Measurements from ENCODE around the gene SIMC1.

SIMC1 gene

DNA sequence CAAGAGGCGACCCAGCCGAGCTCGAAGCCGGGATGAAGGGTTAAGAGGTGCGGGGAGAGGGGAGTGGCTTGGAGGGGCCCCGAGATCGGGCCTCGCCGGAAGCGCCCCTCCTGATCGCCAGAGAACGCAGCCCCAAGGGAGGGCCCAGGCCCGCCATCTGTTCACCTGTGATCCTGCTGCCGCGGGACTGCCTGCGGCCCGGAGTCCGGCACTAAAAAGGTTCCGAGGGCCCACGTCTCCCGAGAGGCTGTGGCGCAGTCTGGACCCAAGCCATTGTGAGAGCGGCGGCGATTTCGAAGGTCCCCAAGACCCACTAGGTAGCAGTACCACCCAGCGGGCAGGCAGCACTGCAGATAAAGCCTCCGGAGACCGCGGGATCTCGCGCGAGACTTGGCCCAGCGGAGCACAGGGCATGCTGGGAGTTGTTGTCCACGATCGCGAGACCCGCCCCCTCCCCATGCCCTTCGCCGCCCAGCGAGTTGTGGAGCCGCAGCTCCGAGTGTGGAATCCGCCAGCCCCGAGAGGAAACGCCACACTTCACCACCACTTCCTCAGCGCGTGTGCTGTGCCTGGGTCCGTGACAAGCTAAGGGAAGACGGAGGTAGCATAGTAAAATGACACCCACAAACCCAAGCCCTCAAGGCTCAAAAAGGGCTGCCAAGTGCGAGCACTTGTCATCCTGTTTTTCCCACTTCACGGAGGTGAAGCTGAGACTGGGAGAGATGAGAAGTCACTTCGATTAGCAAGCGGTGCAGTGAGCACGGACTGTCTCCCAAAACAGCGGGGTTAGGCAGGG lies 123.4 kb downstream of the SIMC1 start, which contains the start of gene KIAA1191:
TSS of gene KIAA1191 (minus strand) at position 328 of the 796 bp plus-strand sequence. CDS start 2,256 bp downstream, outside the sequence.
- Histone ChIP-seq H3K27me3 (ENCODE audit: low read length) (no peaks in the 10 kb centered on the region), H3K27ac (ENCODE audit: low read depth, low read length) (peak within 1 kb of the TSS; percentile 49; the same call in 1 of the 2 replicates), H3K4me3 (ENCODE audit: insufficient read depth, low read length, poor library complexity, severe bottlenecking) (peak within 1 kb of the TSS; percentile 80), H3K36me3 (ENCODE audit: low read length) (no peaks in the 10 kb centered on the region), H3K9ac (ENCODE audit: low read length) (peak within 1 kb of the TSS; percentile 77), H3K4me2 (ENCODE audit: low read depth, low read length, poor library complexity, severe bottlenecking) (peak within 1 kb of the TSS; percentile 77), H3F3A (ENCODE audit: insufficient read depth) (peaks cover 13% of the 10 kb centered on the region; the same call in 1 of the 2 replicates), H3K79me2 (ENCODE audit: insufficient read depth, low read length) (peaks cover 35% of the 10 kb centered on the region), H3K9me2 (replicated peaks; ENCODE audit: insufficient read depth, low read length) (no peaks in the 10 kb centered on the region), H2AFZ (ENCODE audit: low read depth, low read length, severe bottlenecking) (peak within 1 kb of the TSS; percentile 92), H3K9me3 (ENCODE audit: insufficient read depth, low read length) (no peaks in the 10 kb centered on the region), H4K20me1 (ENCODE audit: low read depth, low read length) (no peaks in the 10 kb centered on the region)
- no peak for TF ChIP-seq EZH2phosphoT487 (conservative IDR thresholded peaks at IDR 0.05; ENCODE audit: low read length)
- TF ChIP-seq, protein P1, sequence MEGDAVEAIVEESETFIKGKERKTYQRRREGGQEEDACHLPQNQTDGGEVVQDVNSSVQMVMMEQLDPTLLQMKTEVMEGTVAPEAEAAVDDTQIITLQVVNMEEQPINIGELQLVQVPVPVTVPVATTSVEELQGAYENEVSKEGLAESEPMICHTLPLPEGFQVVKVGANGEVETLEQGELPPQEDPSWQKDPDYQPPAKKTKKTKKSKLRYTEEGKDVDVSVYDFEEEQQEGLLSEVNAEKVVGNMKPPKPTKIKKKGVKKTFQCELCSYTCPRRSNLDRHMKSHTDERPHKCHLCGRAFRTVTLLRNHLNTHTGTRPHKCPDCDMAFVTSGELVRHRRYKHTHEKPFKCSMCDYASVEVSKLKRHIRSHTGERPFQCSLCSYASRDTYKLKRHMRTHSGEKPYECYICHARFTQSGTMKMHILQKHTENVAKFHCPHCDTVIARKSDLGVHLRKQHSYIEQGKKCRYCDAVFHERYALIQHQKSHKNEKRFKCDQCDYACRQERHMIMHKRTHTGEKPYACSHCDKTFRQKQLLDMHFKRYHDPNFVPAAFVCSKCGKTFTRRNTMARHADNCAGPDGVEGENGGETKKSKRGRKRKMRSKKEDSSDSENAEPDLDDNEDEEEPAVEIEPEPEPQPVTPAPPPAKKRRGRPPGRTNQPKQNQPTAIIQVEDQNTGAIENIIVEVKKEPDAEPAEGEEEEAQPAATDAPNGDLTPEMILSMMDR (IDR thresholded peaks at IDR 0.05; ENCODE audit: insufficient read depth, low read length, poor library complexity, severe bottlenecking): no peak

- Histone ChIP-seq H3K27me3 (ENCODE audit: low read length) (no peaks in the 10 kb centered on the region), H4K20me1 (ENCODE audit: low read depth, low read length) (no peaks in the 10 kb centered on the region), H3K4me2 (ENCODE audit: low read depth, low read length, poor library complexity, severe bottlenecking) (peak overlapping the region; percentile 77), H3K9me3 (ENCODE audit: insufficient read depth, low read length) (no peaks in the 10 kb centered on the region), H3K9ac (ENCODE audit: low read length) (peak overlapping the region; percentile 77), H3K36me3 (ENCODE audit: low read length) (no peaks in the 10 kb centered on the region), H3F3A (ENCODE audit: insufficient read depth) (peaks cover 13% of the 10 kb centered on the region; the same call in 1 of the 2 replicates), H3K27ac (ENCODE audit: low read depth, low read length) (no peak overlapping the region), H3K9me2 (replicated peaks; ENCODE audit: insufficient read depth, low read length) (no peaks in the 10 kb centered on the region), H2AFZ (ENCODE audit: low read depth, low read length, severe bottlenecking) (peak overlapping the region; percentile 92), H3K79me2 (ENCODE audit: insufficient read depth, low read length) (peaks cover 32% of the 10 kb centered on the region), H3K4me3 (ENCODE audit: insufficient read depth, low read length, poor library complexity, severe bottlenecking) (peak overlapping the region; percentile 80)
- TF ChIP-seq, protein P1 (IDR thresholded peaks at IDR 0.05; ENCODE audit: insufficient read depth, low read length, poor library complexity, severe bottlenecking): no peak
- TF ChIP-seq EZH2phosphoT487 (conservative IDR thresholded peaks at IDR 0.05; ENCODE audit: low read length): no peak
Measured at GRCh38 chr5:176362233-176362490, 123.9 kb downstream of the SIMC1 start.

DNA sequence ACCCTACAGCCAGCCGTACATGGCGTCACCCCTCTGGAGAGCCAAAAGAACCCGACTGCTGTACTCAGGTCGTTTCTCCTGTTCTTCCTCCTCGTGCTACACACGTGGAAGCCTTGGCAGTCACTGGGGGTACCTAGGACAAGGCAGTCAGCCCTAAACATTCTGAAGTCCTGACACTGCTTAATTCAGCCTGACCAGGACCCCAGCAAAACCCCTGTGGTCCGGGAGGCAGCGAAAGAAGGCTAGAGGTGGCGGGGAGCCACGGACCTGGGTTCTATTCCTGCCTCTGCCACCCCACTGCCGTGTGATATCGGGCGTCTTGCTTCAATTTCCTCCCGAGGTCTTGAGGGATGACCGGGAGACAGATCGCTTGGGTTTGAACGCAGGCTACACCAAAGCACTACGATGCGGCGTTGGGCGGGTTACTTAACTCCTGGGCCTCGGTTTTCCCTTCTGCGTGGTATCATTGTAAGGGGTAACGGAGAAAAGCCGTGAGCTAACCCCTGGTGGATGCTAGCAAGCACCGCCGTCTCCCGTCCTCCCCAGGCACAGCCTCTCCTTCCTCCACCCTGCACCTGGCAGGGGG lies 126.6 kb downstream of the SIMC1 start:
- TF ChIP-seq, protein P1 (IDR thresholded peaks at IDR 0.05; ENCODE audit: insufficient read depth, low read length, poor library complexity, severe bottlenecking): no peak
- no peak for TF ChIP-seq EZH2phosphoT487 (conservative IDR thresholded peaks at IDR 0.05; ENCODE audit: low read length)
- Histone ChIP-seq H3K27ac (ENCODE audit: low read depth, low read length) (no peak overlapping the region), H3F3A (ENCODE audit: insufficient read depth) (peaks cover 8% of the 10 kb centered on the region; the same call in 1 of the 2 replicates), H3K36me3 (ENCODE audit: low read length) (no peaks in the 10 kb centered on the region), H3K9ac (ENCODE audit: low read length) (no peak overlapping the region), H3K27me3 (ENCODE audit: low read length) (no peaks in the 10 kb centered on the region), H4K20me1 (ENCODE audit: low read depth, low read length) (no peaks in the 10 kb centered on the region), H3K9me2 (replicated peaks; ENCODE audit: insufficient read depth, low read length) (no peaks in the 10 kb centered on the region), H3K4me3 (ENCODE audit: insufficient read depth, low read length, poor library complexity, severe bottlenecking) (no peak overlapping the region), H3K79me2 (ENCODE audit: insufficient read depth, low read length) (peaks cover 15% of the 10 kb centered on the region), H3K4me2 (ENCODE audit: low read depth, low read length, poor library complexity, severe bottlenecking) (no peak overlapping the region), H2AFZ (ENCODE audit: low read depth, low read length, severe bottlenecking) (no peak overlapping the region), H3K9me3 (ENCODE audit: insufficient read depth, low read length) (no peaks in the 10 kb centered on the region)
